Measurements from ENCODE around the gene CRIP2. TPM values are rescaled to one million over a fixed set of nuclear protein-coding genes. Genes with fewer than 3 reads are reported as not detected.

CRIP2 gene
- total and polyA plus RNA-seq, 9 of the 15 experiments (the other 6 are each of a cell fraction or from before 2014, with no cell fraction given) = 0.18 to 2.0 (median 0.69) TPM; not detected in 1

DNA sequence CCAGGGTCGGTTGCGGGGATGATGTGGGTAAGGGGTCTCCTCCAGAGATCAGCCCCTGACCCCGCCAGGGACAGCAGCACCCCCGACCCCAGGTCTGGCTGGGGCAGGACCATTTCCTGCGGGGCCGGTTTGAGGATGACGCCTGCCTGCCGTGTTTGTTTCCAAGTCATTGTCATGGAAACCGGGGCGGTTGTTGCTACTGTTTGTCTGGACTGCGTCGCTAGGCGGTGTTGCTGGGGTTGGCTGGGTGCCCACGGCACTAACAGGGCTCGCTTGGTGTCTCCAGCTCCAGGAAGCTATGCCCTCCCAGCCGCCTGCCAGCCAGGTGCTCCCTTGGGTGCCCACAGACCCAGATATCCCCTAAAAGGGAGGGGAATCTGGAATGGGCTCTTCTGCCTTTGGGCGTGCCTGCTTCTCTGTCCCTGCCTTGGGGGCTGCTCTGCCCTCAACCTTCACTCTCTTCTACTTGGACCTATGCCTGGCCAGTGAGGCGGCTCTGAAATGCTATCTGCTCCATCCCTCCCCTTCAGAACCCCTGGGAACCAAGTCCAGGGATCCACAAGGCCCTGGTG is 7.4 kb downstream of the CRIP2 start (continued):
- peak in 1 of 3 experiments; percentile 41 for TF ChIP-seq YY1 (IDR thresholded peaks at IDR 0.05; ENCODE audit: borderline replicate concordance in 1 of 3, control insufficient read depth in 1 of 3, extremely low read depth in 1 of 3, insufficient read depth in 3 of 3, insufficient read length in 1 of 3, insufficient replicate concordance in 2 of 3, low read depth in 1 of 3, low read length in 2 of 3)
- no peak for TF ChIP-seq ATF6 (CRISPR knock-in tag; IDR thresholded peaks at IDR 0.05)

- intact Hi-C loops (cut with micrococcal nuclease) (loop anchor here (2.0 kb wide), 1 partner anchor 112 kb away; no protein-coding TSS in a partner anchor), in situ Hi-C loops (cut with MboI) (no loop called here)
- H3K9me3 ChIP-seq (replicated peaks; ENCODE audit: control insufficient read depth, insufficient read depth, low read depth, low read length) = no peaks in the 10 kb centered on the region
- CTCF ChIA-PET (ENCODE audit: low intra/inter-chr PET ratio) = interaction anchor here (1.1 kb wide), 1 partner anchor 8 kb away, joined by 3 read pairs; the partner anchor contains the start of gene TEDC1
- FAIRE-seq (no peak), DNase-seq (ENCODE audit: extremely low read depth in 1 of 4, low spot score in 3 of 4) (no peak), ATAC-seq (no peak)
- no peaks in the 10 kb centered on the region for H3K79me2 ChIP-seq (ENCODE audit: control insufficient read depth, insufficient read depth, low read length)
- peaks cover 12 to 90% of the 10 kb centered on the region in 2 experiments for H3K4me1 ChIP-seq (replicated peaks in 1 of 2; ENCODE audit: control insufficient read depth in 2 of 2, insufficient read depth in 2 of 2, low read length in 2 of 2)
- peak overlapping the region; percentile 58; the same call in 1 of the 3 replicates for H3K27ac ChIP-seq (ENCODE audit: extremely low read depth, low read depth, low read length)
- no TSS peak for BruUV-seq (replicated peaks)
- H3K4me3 ChIP-seq = no peak overlapping the region
- H3K9ac ChIP-seq (ENCODE audit: insufficient read depth in 1 of 2, low read depth in 2 of 2, low read length in 2 of 2) = peak overlapping the region; percentile 44 to 86; a peak in 3 of 4 replicates
- H3K27me3 ChIP-seq (ENCODE audit: control insufficient read depth in 2 of 2, insufficient read depth in 2 of 2, low read length in 2 of 2) = no peaks in the 10 kb centered on the region; a peak in 1 of 5 replicates
- no peaks in the 10 kb centered on the region for H3K36me3 ChIP-seq (ENCODE audit: control insufficient read depth, insufficient read depth, low read length)
- H4K20me1 ChIP-seq (replicated peaks; ENCODE audit: control insufficient read depth, insufficient read depth, low read length) = no peaks in the 10 kb centered on the region; the same call in 1 of the 2 replicates
- H3K9me1 ChIP-seq (ENCODE audit: control insufficient read depth, insufficient read depth, low read length) = no peaks in the 10 kb centered on the region
- H2AFZ ChIP-seq (ENCODE audit: low read depth, low read length) = 0 out of 2 replicates have a peak overlapping the region, but pooled peaks have one; percentile 82
- H3K4me2 ChIP-seq (ENCODE audit: insufficient read depth, low read length) = no peak overlapping the region
- POLR2A ChIA-PET = interaction anchor here (0.7 to 2.4 kb wide), 3 partner anchors 7 to 45 kb away, joined by 3 to 12 read pairs (median 3); no protein-coding TSS in a partner anchor
- TF ChIP-seq, protein P1, sequence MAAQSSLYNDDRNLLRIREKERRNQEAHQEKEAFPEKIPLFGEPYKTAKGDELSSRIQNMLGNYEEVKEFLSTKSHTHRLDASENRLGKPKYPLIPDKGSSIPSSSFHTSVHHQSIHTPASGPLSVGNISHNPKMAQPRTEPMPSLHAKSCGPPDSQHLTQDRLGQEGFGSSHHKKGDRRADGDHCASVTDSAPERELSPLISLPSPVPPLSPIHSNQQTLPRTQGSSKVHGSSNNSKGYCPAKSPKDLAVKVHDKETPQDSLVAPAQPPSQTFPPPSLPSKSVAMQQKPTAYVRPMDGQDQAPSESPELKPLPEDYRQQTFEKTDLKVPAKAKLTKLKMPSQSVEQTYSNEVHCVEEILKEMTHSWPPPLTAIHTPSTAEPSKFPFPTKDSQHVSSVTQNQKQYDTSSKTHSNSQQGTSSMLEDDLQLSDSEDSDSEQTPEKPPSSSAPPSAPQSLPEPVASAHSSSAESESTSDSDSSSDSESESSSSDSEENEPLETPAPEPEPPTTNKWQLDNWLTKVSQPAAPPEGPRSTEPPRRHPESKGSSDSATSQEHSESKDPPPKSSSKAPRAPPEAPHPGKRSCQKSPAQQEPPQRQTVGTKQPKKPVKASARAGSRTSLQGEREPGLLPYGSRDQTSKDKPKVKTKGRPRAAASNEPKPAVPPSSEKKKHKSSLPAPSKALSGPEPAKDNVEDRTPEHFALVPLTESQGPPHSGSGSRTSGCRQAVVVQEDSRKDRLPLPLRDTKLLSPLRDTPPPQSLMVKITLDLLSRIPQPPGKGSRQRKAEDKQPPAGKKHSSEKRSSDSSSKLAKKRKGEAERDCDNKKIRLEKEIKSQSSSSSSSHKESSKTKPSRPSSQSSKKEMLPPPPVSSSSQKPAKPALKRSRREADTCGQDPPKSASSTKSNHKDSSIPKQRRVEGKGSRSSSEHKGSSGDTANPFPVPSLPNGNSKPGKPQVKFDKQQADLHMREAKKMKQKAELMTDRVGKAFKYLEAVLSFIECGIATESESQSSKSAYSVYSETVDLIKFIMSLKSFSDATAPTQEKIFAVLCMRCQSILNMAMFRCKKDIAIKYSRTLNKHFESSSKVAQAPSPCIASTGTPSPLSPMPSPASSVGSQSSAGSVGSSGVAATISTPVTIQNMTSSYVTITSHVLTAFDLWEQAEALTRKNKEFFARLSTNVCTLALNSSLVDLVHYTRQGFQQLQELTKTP (IDR thresholded peaks at IDR 0.05; ENCODE audit: low read depth in 1 of 2, partially characterized antibody in 2 of 2) = no peak
- 59% methylated on average over 10 of the region's 18 CpGs for WGBS (ENCODE audit: insufficient coverage, low coverage, missing lambda C conversion rate)
Observed at GRCh38 chr14:105482486-105483110, 8.0 kb downstream of the CRIP2 start.
